Heart right ventricle (tissue), 16 donors: ENCODE measurements around the gene ACTR1B. TPM values are rescaled to one million over a fixed set of nuclear protein-coding genes. Genes with fewer than 3 reads are reported as not detected.

Experiments
- ATAC-seq, 8 donors: fragments of 200-7000 bp; cut with Tn5 transposase; one replicate each; pipeline ENCODE4 v1.9.1; 2020; ENCODE audit warnings: mild to moderate bottlenecking in 8 of 8, moderate library complexity in 8 of 8, moderate number of reproducible peaks in 1 of 8
- DNase-seq, 2 donors: peaks; one replicate each; pipeline ENCODE4 v3.0.0-alpha.2; 2020
- H3K27ac ChIP-seq, 10 donors: fragments of 200-600 bp; sonication (generic) in 2 of 10; one replicate each; pipeline versions ENCODE4 v1.5.0 to v1.8.0; 2020 to 2022; ENCODE audit warnings: mild to moderate bottlenecking in 3 of 10
- H3K27me3 ChIP-seq, 7 donors: fragments of 200-600 bp; one replicate each; pipeline ENCODE4 v1.8.0; 2021 to 2022; ENCODE audit warnings: mild to moderate bottlenecking in 2 of 7
- H3K36me3 ChIP-seq, 9 donors: fragments of 200-600 bp; sonication (generic) in 1 of 9; one replicate each; pipeline versions ENCODE4 v1.5.0 to v1.8.0; 2020 to 2022; ENCODE audit warnings: mild to moderate bottlenecking in 2 of 9
- H3K4me1 ChIP-seq, 9 donors: fragments of 200-600 bp; sonication (generic) in 1 of 9; one replicate each; pipeline versions ENCODE4 v1.5.0 to v1.8.0; 2020 to 2022; ENCODE audit warnings: mild to moderate bottlenecking in 4 of 9
- H3K4me3 ChIP-seq, 10 donors: fragments of 200-600 bp; sonication (generic) in 2 of 10; one replicate each; pipeline versions ENCODE4 v1.5.0 to v1.8.0; 2020 to 2022; ENCODE audit warnings: mild to moderate bottlenecking in 7 of 10, moderate library complexity in 2 of 10
- H3K9me3 ChIP-seq, 11 donors: fragments of 200-600 bp in 10 of 11; sonication (generic) in 2 of 11; one replicate each; pipeline versions ENCODE4 v1.5.0 to v1.8.0; 2013 to 2022; ENCODE audit warnings: mild to moderate bottlenecking in 2 of 11, control low read depth in 1 of 11, moderate library complexity in 1 of 11
- CTCF ChIP-seq, 9 donors: fragments of 200-600 bp; sonication (generic) in 2 of 9; IDR thresholded peaks; one replicate each; pipeline versions ENCODE4 v1.5.0 to v1.8.0; 2021 to 2022; ENCODE audit warnings: antibody characterized with exemption in 9 of 9, mild to moderate bottlenecking in 5 of 9, moderate library complexity in 1 of 9
- WGBS, 2 donors: extraction: QIAGEN DNeasy Blood & Tissue Kit; methylation state at CpG; one replicate each; pipeline ENCODE4 v1.1.7; 2013; ENCODE audit warnings: inconsistent platforms in 1 of 2; 5-methylcytosine and 5-hydroxymethylcytosine counted together
- intact Hi-C, 10 donors: fragments of 100-400 bp; cut with DNase I; formaldehyde crosslinking; loops; one replicate each; pipeline versions ENCODE4 v1.11.1 to v1.14.2; 2022
- polyA plus RNA-seq, 2 donors: library from polyadenylated mRNA; stranded (reverse); fragments of 200-250 nt; gene quantifications; one replicate each; pipeline ENCODE4 v1.2.3, GENCODE V29; 2013
- total RNA-seq, 10 donors: library from RNA; stranded (reverse); fragmentation: NEBNext Ultra II Directional in 3 of 10; extraction: Animal tissue kit (Norgen Biotek cat#: 25700) in 3 of 10; gene quantifications; one replicate each; pipeline versions ENCODE4 v1.2.1 to v1.2.4, GENCODE V29; 2021 to 2023
- donor health status: Arrhythmogenic right ventricular cardiomyopathy.
- donor health status: ischemic (EF 13 %, LVEDD 7.1; RV severe dilation, severe dysfunction).
- donor health status: healthy with polysubstance abuse.
- donor health status: DM: no; HTN: yes; CAD: no.
- donor health status: DM: no; HTN: no; CAD: no.
- donor health status: ischemic (EF 25% LVEDD 6.9; RV normal size, moderate dysfunction).
- donor health status: ischemic (EF 25% LVEDD 5.7; RV mildly dilated, moderate dysfunction).
- donor health status: healthy.
- donor health status: DM: yes; HTN: yes; CAD: no.
- donor health status: Ischemic cardiomyopathy.
- donor health status: ischemic (EF 35%, LVEDD 5.7; RV mildly dilated, moderate dysfunction).
- donor health status: nonischemic (EF 11% LVEDD 7.7; RV severe dilation, severe dysfunction).
- donor health status: DM: yes; HTN: yes; CAD: no.
- donor health status: PGD.
- donor health status: ischemic (EF 29% LVEDD 5.4; RV normal size, mild dysfunction).
- donor health status: nonischemic (EF 23%, LVEDD 6.1; RV moderate dilation, normal function).

Gene ACTR1B
- total and polyA plus RNA-seq, 12 donors = 43.4 to 87.5 (median 71.4) TPM

DNA sequence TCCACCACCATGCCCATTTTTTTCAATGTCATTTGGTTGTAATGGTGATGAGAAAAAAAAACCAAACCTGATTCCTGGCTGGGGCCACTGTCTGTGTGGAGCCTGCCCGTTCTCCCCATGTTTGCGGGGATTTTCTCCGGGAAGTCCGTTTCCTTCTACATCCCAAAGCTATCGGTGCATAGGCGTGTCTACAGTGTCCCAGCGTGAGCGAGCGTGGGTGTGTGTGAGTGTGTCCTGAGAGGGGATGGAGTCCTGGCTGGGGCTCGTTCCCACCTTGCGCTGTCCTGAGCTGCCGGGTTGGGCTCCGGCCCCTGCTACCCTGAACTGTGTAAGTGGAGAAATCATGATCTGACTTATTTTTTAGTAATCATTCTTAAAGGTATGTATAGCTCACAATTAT is 42.3 kb upstream of the ACTR1B start:
- no peak for ATAC-seq
- H3K27me3 ChIP-seq = no peaks in the 10 kb centered on the region
- 96 to 98% methylated on average over 13 of the region's 13 CpGs for WGBS, 2 donors
- no peak overlapping the region for H3K27ac ChIP-seq
- no peak overlapping the region for H3K4me3 ChIP-seq
- H3K36me3 ChIP-seq = no peaks in the 10 kb centered on the region
- H3K9me3 ChIP-seq = no peaks in the 10 kb centered on the region
- TF ChIP-seq CTCF (IDR thresholded peaks at IDR 0.05) = no peak
- intact Hi-C loops = loop anchor here in 8 of 10 donors (5.0 to 10.0 kb wide), 3 partner anchors 36 to 679 kb away; no protein-coding TSS in a partner anchor
- H3K4me1 ChIP-seq = peaks cover 0 to 7% (median 3%) of the 10 kb centered on the region in 9 donors
- no peak for DNase-seq

DNA sequence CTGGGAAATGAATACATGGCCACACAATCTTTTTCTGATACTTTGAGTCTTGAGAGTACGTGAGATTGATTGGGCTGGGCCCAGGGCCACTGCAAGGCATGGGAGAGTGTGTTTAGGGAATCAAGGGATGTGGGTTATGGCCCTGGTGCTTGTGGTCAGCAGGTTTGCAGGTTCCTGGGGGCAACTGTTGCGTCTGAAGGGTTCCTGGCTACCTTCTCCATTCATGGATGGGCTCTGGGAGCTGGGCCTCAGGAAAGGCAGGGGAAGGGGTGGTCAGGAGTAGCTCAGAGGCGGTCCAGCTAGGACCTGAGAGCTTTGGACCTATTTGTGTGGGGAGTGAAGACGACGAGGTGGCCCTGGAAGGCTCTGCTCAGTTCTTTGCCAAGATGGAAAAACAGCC is 41.1 kb upstream of the ACTR1B start:
- ATAC-seq = no peak
- intact Hi-C loops = loop anchor here in 8 of 10 donors (2.0 to 10.0 kb wide), 5 partner anchors 37 to 682 kb away; no protein-coding TSS in a partner anchor
- H3K27ac ChIP-seq = no peak overlapping the region
- no peaks in the 10 kb centered on the region for H3K9me3 ChIP-seq
- H3K4me1 ChIP-seq = peaks cover 0 to 10% (median 3%) of the 10 kb centered on the region in 9 donors
- no peak for TF ChIP-seq CTCF (IDR thresholded peaks at IDR 0.05)
- no peaks in the 10 kb centered on the region for H3K36me3 ChIP-seq
- no peak for DNase-seq
- no peak overlapping the region for H3K4me3 ChIP-seq
- no peaks in the 10 kb centered on the region for H3K27me3 ChIP-seq
- WGBS, 2 donors = 89 to 93% methylated on average over 5 of the region's 5 CpGs

DNA sequence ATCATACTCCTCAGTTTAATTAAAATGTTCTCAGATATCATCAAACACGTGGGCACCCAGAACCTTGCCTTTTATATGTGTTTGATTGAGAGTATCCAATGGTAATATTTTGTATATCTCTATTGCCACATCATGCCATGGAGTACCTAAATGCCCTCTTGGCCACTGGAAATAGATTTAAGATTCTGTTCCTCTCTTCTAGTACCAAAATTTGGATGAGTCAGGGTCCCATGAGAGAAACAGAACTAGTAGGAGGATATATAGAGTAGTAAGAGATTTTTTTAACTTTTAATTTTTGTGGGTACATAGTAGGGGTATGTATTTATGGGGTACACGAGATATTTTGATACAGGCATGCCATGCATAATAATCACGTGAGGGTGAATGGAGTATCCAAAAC is 39.9 kb upstream of the ACTR1B start:
- intact Hi-C loops = loop anchor here in 7 of 10 donors (2.0 to 10.0 kb wide), 3 partner anchors 43 to 684 kb away; no protein-coding TSS in a partner anchor
- TF ChIP-seq CTCF (IDR thresholded peaks at IDR 0.05) = no peak
- H3K9me3 ChIP-seq = no peaks in the 10 kb centered on the region
- H3K27ac ChIP-seq = no peak overlapping the region
- peaks cover 0 to 7% (median 0%) of the 10 kb centered on the region in 9 donors for H3K4me1 ChIP-seq
- DNase-seq (no peak), ATAC-seq (no peak)
- H3K4me3 ChIP-seq = no peak overlapping the region
- H3K27me3 ChIP-seq = no peaks in the 10 kb centered on the region
- 69 to 89% methylated on average over 3 of the region's 3 CpGs for WGBS, 2 donors
- H3K36me3 ChIP-seq = no peaks in the 10 kb centered on the region

DNA sequence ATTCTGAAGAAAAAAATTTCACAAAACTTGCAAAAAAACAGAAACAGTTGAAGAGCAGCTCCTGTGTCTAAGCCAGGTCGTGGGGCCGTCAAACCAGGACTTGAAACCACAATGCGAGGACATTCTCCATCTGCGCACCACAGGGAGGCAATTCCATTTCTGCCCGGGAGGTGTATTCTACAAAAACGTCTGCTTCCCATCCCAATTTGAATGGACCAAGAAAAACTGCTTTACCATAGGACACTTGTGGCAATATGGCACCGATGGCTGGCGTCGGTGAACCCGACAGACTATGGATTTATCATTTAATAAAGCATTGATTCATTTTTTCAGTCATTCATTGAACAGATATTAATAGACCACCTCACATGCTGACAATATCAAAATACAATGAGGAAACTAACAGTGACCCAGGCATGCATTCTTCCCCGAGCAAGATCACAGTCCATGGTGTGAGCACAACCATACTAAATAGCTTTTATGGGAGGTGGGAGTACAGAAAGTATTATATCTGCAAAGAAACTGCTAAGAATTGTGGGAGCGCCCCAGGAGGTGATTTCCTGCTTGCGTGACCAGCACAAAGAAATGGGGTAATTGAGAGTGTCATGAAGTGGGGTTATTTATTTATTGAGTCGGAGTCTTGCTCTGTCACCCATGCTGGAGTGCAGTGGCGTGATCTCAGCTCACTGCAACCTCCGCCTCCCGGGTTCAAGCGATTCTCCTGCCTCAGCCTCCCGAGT is 39.1 kb upstream of the ACTR1B start:
- WGBS, 2 donors = 93 to 94% methylated on average over 18 to 19 of the region's 19 CpGs
- Histone ChIP-seq H3K9me3 (no peaks in the 10 kb centered on the region), H3K27ac (no peak overlapping the region), H3K4me3 (no peak overlapping the region), H3K27me3 (no peaks in the 10 kb centered on the region), H3K4me1 (peaks cover 0 to 7% (median 0%) of the 10 kb centered on the region in 9 donors), H3K36me3 (no peaks in the 10 kb centered on the region)
- TF ChIP-seq CTCF (IDR thresholded peaks at IDR 0.05) = no peak
- ATAC-seq = no peak
- no peak for DNase-seq
- intact Hi-C loops = loop anchor here in 7 of 10 donors (5.0 to 10.0 kb wide), 2 partner anchors 682 to 684 kb away; no protein-coding TSS in a partner anchor
